ENCODE data around the gene CKAP4.

Gene CKAP4

GRCh38 chr12:106273491-106273890 is 25.7 kb upstream of the CKAP4 start:
- Histone ChIP-seq H3K27ac (no peak overlapping the region), H3K36me3 (ENCODE audit: insufficient read depth) (no peaks in the 10 kb centered on the region), H3K4me2 (no peak overlapping the region), H2AFZ (ENCODE audit: low read depth) (no peak overlapping the region), H3K4me3 (IDR thresholded peaks at IDR 0.05; ENCODE audit: insufficient read depth, low read depth, low read length) (no peak overlapping the region), H3K27me3 (ENCODE audit: insufficient read depth, low read depth) (no peaks in the 10 kb centered on the region), H3K79me2 (ENCODE audit: insufficient read depth, low read depth) (no peaks in the 10 kb centered on the region), H3K4me1 (ENCODE audit: low read depth, poor library complexity, severe bottlenecking) (peaks cover 7% of the 10 kb centered on the region), H3K9ac (no peak overlapping the region), H4K20me1 (ENCODE audit: insufficient read depth) (no peaks in the 10 kb centered on the region)
- no peak for TF ChIP-seq CTCF (conservative IDR thresholded peaks at IDR 0.05; ENCODE audit: low read depth, low read length)

- Histone ChIP-seq H3K27me3 (ENCODE audit: insufficient read depth, low read depth) (no peaks in the 10 kb centered on the region), H3K4me3 (IDR thresholded peaks at IDR 0.05; ENCODE audit: insufficient read depth, low read depth, low read length) (no peak overlapping the region), H3K4me2 (no peak overlapping the region), H3K36me3 (ENCODE audit: insufficient read depth) (no peaks in the 10 kb centered on the region), H3K27ac (no peak overlapping the region), H3K4me1 (ENCODE audit: low read depth, poor library complexity, severe bottlenecking) (peaks cover 7% of the 10 kb centered on the region), H3K79me2 (ENCODE audit: insufficient read depth, low read depth) (no peaks in the 10 kb centered on the region), H4K20me1 (ENCODE audit: insufficient read depth) (no peaks in the 10 kb centered on the region), H2AFZ (ENCODE audit: low read depth) (no peak overlapping the region), H3K9ac (no peak overlapping the region)
- no peak for TF ChIP-seq CTCF (conservative IDR thresholded peaks at IDR 0.05; ENCODE audit: low read depth, low read length)
Measured at GRCh38 chr12:106271575-106272505, 24.0 kb upstream of the CKAP4 start.

- H3K27ac ChIP-seq = no peak overlapping the region
Measured at GRCh38 chr12:106269150-106269771, 21.4 kb upstream of the CKAP4 start.

GRCh38 chr12:106267535-106267934 is 19.7 kb upstream of the CKAP4 start:
- Histone ChIP-seq H3K79me2 (ENCODE audit: insufficient read depth, low read depth) (no peaks in the 10 kb centered on the region), H4K20me1 (ENCODE audit: insufficient read depth) (no peaks in the 10 kb centered on the region), H3K36me3 (ENCODE audit: insufficient read depth) (no peaks in the 10 kb centered on the region), H3K4me2 (no peak overlapping the region), H3K9ac (no peak overlapping the region), H3K4me1 (ENCODE audit: low read depth, poor library complexity, severe bottlenecking) (peaks cover 7% of the 10 kb centered on the region), H2AFZ (ENCODE audit: low read depth) (no peak overlapping the region), H3K27me3 (ENCODE audit: insufficient read depth, low read depth) (no peaks in the 10 kb centered on the region), H3K27ac (no peak overlapping the region), H3K4me3 (IDR thresholded peaks at IDR 0.05; ENCODE audit: insufficient read depth, low read depth, low read length) (no peak overlapping the region)
- no peak for TF ChIP-seq CTCF (conservative IDR thresholded peaks at IDR 0.05; ENCODE audit: low read depth, low read length)

More at GRCh38 chr12:106269150-106269771, 21.4 kb upstream of the CKAP4 start:
- Histone ChIP-seq H3K4me1 (ENCODE audit: low read depth, poor library complexity, severe bottlenecking) (peaks cover 7% of the 10 kb centered on the region), H3K27me3 (ENCODE audit: insufficient read depth, low read depth) (no peaks in the 10 kb centered on the region), H3K4me2 (no peak overlapping the region), H3K9ac (no peak overlapping the region), H2AFZ (ENCODE audit: low read depth) (no peak overlapping the region), H3K4me3 (IDR thresholded peaks at IDR 0.05; ENCODE audit: insufficient read depth, low read depth, low read length) (no peak overlapping the region), H3K36me3 (ENCODE audit: insufficient read depth) (no peaks in the 10 kb centered on the region), H4K20me1 (ENCODE audit: insufficient read depth) (no peaks in the 10 kb centered on the region), H3K79me2 (ENCODE audit: insufficient read depth, low read depth) (no peaks in the 10 kb centered on the region)
- no peak for TF ChIP-seq CTCF (conservative IDR thresholded peaks at IDR 0.05; ENCODE audit: low read depth, low read length)

All from KMS-11 (cell line).